ENCODE measurements around the gene TEKT2.

GRCh38 chr1:36096500-36097432, 12.9 kb downstream of the TEKT2 start:
- TF ChIP-seq CTCF (IDR thresholded peaks at IDR 0.05) (no peak), POLR2A (IDR thresholded peaks at IDR 0.05) (no peak)
